ENCODE measurements around the gene TMEM174.
A peak's percentile ranks its signal among the peaks of the same experiment; 100 is the strongest.

TMEM174 gene

GRCh38 chr5:73152411-73153388, 20.3 kb upstream of the TMEM174 start:
- no peak for DNase-seq (ENCODE audit: low read depth in 4 of 4, low spot score in 1 of 4)

- DNase-seq (ENCODE audit: low read depth in 4 of 4, low spot score in 1 of 4), result no peak
Observed at GRCh38 chr5:73153513-73153912, 19.5 kb upstream of the TMEM174 start.

GRCh38 chr5:73154208-73155006, 18.6 kb upstream of the TMEM174 start:
- no peak for DNase-seq (ENCODE audit: low read depth in 4 of 4, low spot score in 1 of 4)

GRCh38 chr5:73155271-73156222, 17.4 kb upstream of the TMEM174 start:
- DNase-seq (ENCODE audit: low read depth in 4 of 4, low spot score in 1 of 4), result no peak

- no peak for DNase-seq (ENCODE audit: low read depth in 4 of 4, low spot score in 1 of 4)
Observed at GRCh38 chr5:73157414-73158303, 15.3 kb upstream of the TMEM174 start.

GRCh38 chr5:73158313-73158712, 14.7 kb upstream of the TMEM174 start:
- no peak for DNase-seq (ENCODE audit: low read depth in 4 of 4, low spot score in 1 of 4)

- DNase-seq (ENCODE audit: low read depth in 4 of 4, low spot score in 1 of 4), result peak; percentile 30 to 64 (median 62)
Observed at GRCh38 chr5:73160239-73160671, 12.7 kb upstream of the TMEM174 start.

GRCh38 chr5:73170522-73170921, 2.5 kb upstream of the TMEM174 start:
- DNase-seq (ENCODE audit: low read depth in 4 of 4, low spot score in 1 of 4), result no peak

GRCh38 chr5:73171495-73171894, 1.5 kb upstream of the TMEM174 start:
- no peak for DNase-seq (ENCODE audit: low read depth in 4 of 4, low spot score in 1 of 4)

- no peak for DNase-seq (ENCODE audit: low read depth in 4 of 4, low spot score in 1 of 4)
Observed at GRCh38 chr5:73174100-73174815, 1.3 kb downstream of the TMEM174 start.

- no peak for DNase-seq (ENCODE audit: low read depth in 4 of 4, low spot score in 1 of 4)
Observed at GRCh38 chr5:73176250-73176649, 3.3 kb downstream of the TMEM174 start.

GRCh38 chr5:73178265-73178664, 5.3 kb downstream of the TMEM174 start:
- DNase-seq (ENCODE audit: low read depth in 4 of 4, low spot score in 1 of 4), result no peak

- no peak for DNase-seq (ENCODE audit: low read depth in 4 of 4, low spot score in 1 of 4)
Observed at GRCh38 chr5:73179730-73180129, 6.7 kb downstream of the TMEM174 start.

GRCh38 chr5:73180566-73180965, 7.6 kb downstream of the TMEM174 start:
- no peak for DNase-seq (ENCODE audit: low read depth in 4 of 4, low spot score in 1 of 4)

- no peak for DNase-seq (ENCODE audit: low read depth in 4 of 4, low spot score in 1 of 4)
Observed at GRCh38 chr5:73182307-73182706, 9.3 kb downstream of the TMEM174 start.

GRCh38 chr5:73183000-73183399, 10.0 kb downstream of the TMEM174 start:
- DNase-seq (ENCODE audit: low read depth in 4 of 4, low spot score in 1 of 4), result no peak

GRCh38 chr5:73183481-73183891, 10.5 kb downstream of the TMEM174 start:
- no peak for DNase-seq (ENCODE audit: low read depth in 4 of 4, low spot score in 1 of 4)

GRCh38 chr5:73186976-73187375, 14.0 kb downstream of the TMEM174 start:
- DNase-seq (ENCODE audit: low read depth in 4 of 4, low spot score in 1 of 4), result no peak

All from stimulated activated CD4-positive, alpha-beta T cell treated with anti-CD3 and anti-CD28 coated beads, Interleukin-1b, Interleukin-23, amount 100 ng/mL, for 24 hours (primary cell).